Lower leg skin (tissue), 3 donors: ENCODE data around the gene TRIM44.

Experiments used
- POLR2A ChIP-seq, 2 donors: fragments of 450-650 bp; IDR thresholded peaks; one replicate each; pipeline ENCODE4 v1.6.1; 2016 to 2017; ENCODE audit warnings: antibody characterized with exemption in 2 of 2, mild to moderate bottlenecking in 1 of 2, moderate library complexity in 1 of 2
- TF ChIP-seq, protein P1 (sequence below), 3 donors: fragments of 450-650 bp; IDR thresholded peaks; one replicate each; pipeline ENCODE4 v1.5.1; 2016; ENCODE audit warnings: antibody characterized with exemption in 3 of 3, mild to moderate bottlenecking in 3 of 3, moderate library complexity in 2 of 3

DNA sequence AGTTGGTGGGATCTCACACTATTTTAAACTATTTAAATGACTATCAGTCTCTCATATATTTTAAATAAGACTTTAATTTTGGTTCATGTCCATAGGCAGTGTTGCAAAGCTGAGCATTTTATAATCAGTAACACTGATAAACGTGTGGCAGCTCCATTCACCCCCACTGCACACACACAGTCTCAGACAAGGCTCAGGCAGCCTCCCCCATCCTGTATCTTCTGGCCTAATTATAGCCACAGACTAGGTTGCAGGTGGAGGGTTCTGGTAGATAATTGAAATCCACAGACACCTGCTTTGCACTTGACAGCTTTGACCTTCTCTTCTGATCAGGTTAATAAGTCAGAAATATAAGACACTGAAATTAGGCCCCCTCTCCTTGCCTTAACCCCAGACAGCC, 162.8 kb downstream of the TRIM44 start:
- no peak for TF ChIP-seq POLR2A (IDR thresholded peaks at IDR 0.05)
- TF ChIP-seq, protein P1, sequence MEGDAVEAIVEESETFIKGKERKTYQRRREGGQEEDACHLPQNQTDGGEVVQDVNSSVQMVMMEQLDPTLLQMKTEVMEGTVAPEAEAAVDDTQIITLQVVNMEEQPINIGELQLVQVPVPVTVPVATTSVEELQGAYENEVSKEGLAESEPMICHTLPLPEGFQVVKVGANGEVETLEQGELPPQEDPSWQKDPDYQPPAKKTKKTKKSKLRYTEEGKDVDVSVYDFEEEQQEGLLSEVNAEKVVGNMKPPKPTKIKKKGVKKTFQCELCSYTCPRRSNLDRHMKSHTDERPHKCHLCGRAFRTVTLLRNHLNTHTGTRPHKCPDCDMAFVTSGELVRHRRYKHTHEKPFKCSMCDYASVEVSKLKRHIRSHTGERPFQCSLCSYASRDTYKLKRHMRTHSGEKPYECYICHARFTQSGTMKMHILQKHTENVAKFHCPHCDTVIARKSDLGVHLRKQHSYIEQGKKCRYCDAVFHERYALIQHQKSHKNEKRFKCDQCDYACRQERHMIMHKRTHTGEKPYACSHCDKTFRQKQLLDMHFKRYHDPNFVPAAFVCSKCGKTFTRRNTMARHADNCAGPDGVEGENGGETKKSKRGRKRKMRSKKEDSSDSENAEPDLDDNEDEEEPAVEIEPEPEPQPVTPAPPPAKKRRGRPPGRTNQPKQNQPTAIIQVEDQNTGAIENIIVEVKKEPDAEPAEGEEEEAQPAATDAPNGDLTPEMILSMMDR (IDR thresholded peaks at IDR 0.05): no peak
